Measurements from ENCODE around the gene ATF7IP2.

DNA sequence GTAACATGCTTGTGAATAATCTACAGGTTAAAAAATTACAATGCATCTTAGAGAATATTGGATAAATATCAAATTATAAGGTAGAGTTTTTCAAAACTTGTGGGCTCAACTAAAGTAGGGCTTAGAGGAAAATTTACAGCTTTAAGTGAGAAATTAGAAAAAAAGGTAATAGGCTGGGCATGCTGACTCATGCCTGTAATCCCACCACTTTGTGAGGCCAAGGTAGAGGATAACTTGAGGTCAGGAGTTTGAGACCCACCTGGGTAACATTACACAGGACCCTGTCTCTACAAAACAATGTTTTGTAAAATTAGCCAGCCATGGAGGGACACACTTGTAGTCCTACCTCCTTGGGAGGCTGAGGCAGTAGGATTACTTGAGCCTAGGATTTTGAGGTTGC lies 4.5 kb downstream of the ATF7IP2 start:
- TF ChIP-seq FOXP1 (CRISPR knock-in tag; IDR thresholded peaks at IDR 0.05; ENCODE audit: borderline replicate concordance) = no peak
- no peak for TF ChIP-seq CTCF (IDR thresholded peaks at IDR 0.05)
- TF ChIP-seq, protein P1, sequence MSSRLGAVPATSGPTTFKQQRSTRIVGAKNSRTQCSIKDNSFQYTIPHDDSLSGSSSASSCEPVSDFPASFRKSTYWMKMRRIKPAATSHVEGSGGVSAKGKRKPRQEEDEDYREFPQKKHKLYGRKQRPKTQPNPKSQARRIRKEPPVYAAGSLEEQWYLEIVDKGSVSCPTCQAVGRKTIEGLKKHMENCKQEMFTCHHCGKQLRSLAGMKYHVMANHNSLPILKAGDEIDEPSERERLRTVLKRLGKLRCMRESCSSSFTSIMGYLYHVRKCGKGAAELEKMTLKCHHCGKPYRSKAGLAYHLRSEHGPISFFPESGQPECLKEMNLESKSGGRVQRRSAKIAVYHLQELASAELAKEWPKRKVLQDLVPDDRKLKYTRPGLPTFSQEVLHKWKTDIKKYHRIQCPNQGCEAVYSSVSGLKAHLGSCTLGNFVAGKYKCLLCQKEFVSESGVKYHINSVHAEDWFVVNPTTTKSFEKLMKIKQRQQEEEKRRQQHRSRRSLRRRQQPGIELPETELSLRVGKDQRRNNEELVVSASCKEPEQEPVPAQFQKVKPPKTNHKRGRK (CRISPR knock-in tag; IDR thresholded peaks at IDR 0.05; ENCODE audit: borderline replicate concordance) = no peak
- TF ChIP-seq USF2 (CRISPR knock-in tag; IDR thresholded peaks at IDR 0.05) = no peak
- TF ChIP-seq TEAD4 (CRISPR knock-in tag; IDR thresholded peaks at IDR 0.05) = no peak
- no peak for TF ChIP-seq ZNF219 (CRISPR knock-in tag; IDR thresholded peaks at IDR 0.05; ENCODE audit: borderline replicate concordance)
- no peak for TF ChIP-seq MAX (CRISPR knock-in tag; IDR thresholded peaks at IDR 0.05)
- no peak for TF ChIP-seq HMGXB4 (CRISPR knock-in tag; IDR thresholded peaks at IDR 0.05)
- TF ChIP-seq, protein P2, sequence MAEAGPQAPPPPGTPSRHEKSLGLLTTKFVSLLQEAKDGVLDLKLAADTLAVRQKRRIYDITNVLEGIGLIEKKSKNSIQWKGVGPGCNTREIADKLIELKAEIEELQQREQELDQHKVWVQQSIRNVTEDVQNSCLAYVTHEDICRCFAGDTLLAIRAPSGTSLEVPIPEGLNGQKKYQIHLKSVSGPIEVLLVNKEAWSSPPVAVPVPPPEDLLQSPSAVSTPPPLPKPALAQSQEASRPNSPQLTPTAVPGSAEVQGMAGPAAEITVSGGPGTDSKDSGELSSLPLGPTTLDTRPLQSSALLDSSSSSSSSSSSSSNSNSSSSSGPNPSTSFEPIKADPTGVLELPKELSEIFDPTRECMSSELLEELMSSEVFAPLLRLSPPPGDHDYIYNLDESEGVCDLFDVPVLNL (CRISPR knock-in tag; IDR thresholded peaks at IDR 0.05; ENCODE audit: borderline replicate concordance, low read depth) = no peak
